Loucy (cell line): ENCODE results near the gene SFSWAP.
"Not testable (repeated sequence)": the region's sequence is repeated elsewhere in the genome, so short reads cannot be mapped to it uniquely, and the experiment has no call there.

ENCODE experiments used
- H2AFZ ChIP-seq: fragments of 200-600 bp; sonication (generic); 2 replicates; pipeline ENCODE4 v1.6.0; 2016; ENCODE audit warnings: antibody characterized with exemption, mild to moderate bottlenecking, low read length, moderate library complexity
- H3F3A ChIP-seq: fragments of 200-600 bp; 2 replicates; pipeline ENCODE4 v1.6.0; 2016; ENCODE audit warnings: antibody characterized with exemption, low read depth, mild to moderate bottlenecking
- H3K27me3 ChIP-seq: fragments of 200-600 bp; sonication (generic); 2 replicates; pipeline ENCODE4 v1.6.1; 2014; ENCODE audit warnings: low read length, mild to moderate bottlenecking; ENCODE audit not compliant: insufficient read depth, poor library complexity, severe bottlenecking
- H3K36me3 ChIP-seq: fragments of 200-600 bp; sonication (generic); 2 replicates; pipeline ENCODE4 v1.6.1; 2016; ENCODE audit warnings: low read length; ENCODE audit not compliant: insufficient read depth
- H3K4me1 ChIP-seq: fragments of 200-600 bp; sonication (generic); 2 replicates; pipeline ENCODE4 v1.5.1; 2014; ENCODE audit warnings: low read length, mild to moderate bottlenecking; ENCODE audit not compliant: insufficient read depth, poor library complexity, severe bottlenecking
- H3K4me2 ChIP-seq: fragments of 200-600 bp; sonication (generic); 2 replicates; pipeline ENCODE4 v1.6.0; 2014; ENCODE audit warnings: antibody characterized with exemption, low read length, low read depth, mild to moderate bottlenecking; ENCODE audit not compliant: poor library complexity, severe bottlenecking
- H3K4me3 ChIP-seq: fragments of 200-600 bp; sonication (generic); 2 replicates; pipeline ENCODE4 v1.5.1; 2014; ENCODE audit warnings: low read length, mild to moderate bottlenecking, mixed read lengths; ENCODE audit not compliant: poor library complexity, severe bottlenecking
- H3K79me2 ChIP-seq: fragments of 200-600 bp; sonication (generic); 2 replicates; pipeline ENCODE4 v1.6.1; 2014; ENCODE audit warnings: low read length; ENCODE audit not compliant: insufficient read depth
- H3K9ac ChIP-seq: fragments of 200-600 bp; sonication (generic); 2 replicates; pipeline ENCODE4 v1.6.0; 2014; ENCODE audit warnings: mild to moderate bottlenecking, low read depth, low read length, moderate library complexity; ENCODE audit not compliant: poor library complexity, severe bottlenecking
- H3K9me2 ChIP-seq: fragments of 200-600 bp; sonication (generic); replicated peaks from 2 replicates; pipeline ENCODE4 v1.6.1; 2016; ENCODE audit warnings: low read depth, low read length, mixed read lengths
- H3K9me3 ChIP-seq: fragments of 200-600 bp; sonication (generic); 2 replicates; pipeline ENCODE4 v1.6.1; 2014; ENCODE audit warnings: mild to moderate bottlenecking, antibody characterized with exemption, low read length, low read depth; ENCODE audit not compliant: insufficient read depth
- H4K20me1 ChIP-seq: fragments of 200-600 bp; sonication (generic); 2 replicates; pipeline ENCODE4 v1.6.0; 2014; ENCODE audit warnings: antibody characterized with exemption, low read length, mild to moderate bottlenecking; ENCODE audit not compliant: insufficient read depth, poor library complexity, severe bottlenecking
- CTCF ChIP-seq: fragments of 200-600 bp; sonication (generic); conservative IDR thresholded peaks from 2 replicates; pipeline ENCODE4 v1.5.1; 2014; ENCODE audit warnings: mild to moderate bottlenecking, antibody characterized with exemption, low read length
- EZH2phosphoT487 ChIP-seq: fragments of 200-600 bp; IDR thresholded peaks from 2 replicates; pipeline ENCODE4 v1.6.1; 2018; ENCODE audit warnings: antibody characterized with exemption, mild to moderate bottlenecking, moderate library complexity, borderline replicate concordance

SFSWAP gene

GRCh38 chr12:131702573-131702877 lies 8.4 kb upstream of the SFSWAP start:
- Histone ChIP-seq H3K9ac (no peak overlapping the region), H3K4me1 (no peaks in the 10 kb centered on the region), H3K9me3 (0 out of 2 replicates have a peak, but pooled peaks cover 6% of the 10 kb centered on the region), H3F3A (no peaks in the 10 kb centered on the region), H2AFZ (no peak overlapping the region), H3K79me2 (no peaks in the 10 kb centered on the region), H3K4me2 (no peak overlapping the region), H3K4me3 (no peak overlapping the region), H4K20me1 (no peaks in the 10 kb centered on the region), H3K27me3 (no peaks in the 10 kb centered on the region), H3K36me3 (no peaks in the 10 kb centered on the region), H3K9me2 (no peaks in the 10 kb centered on the region)
- TF ChIP-seq EZH2phosphoT487 (no peak), CTCF (no peak)

GRCh38 chr12:131703161-131703560 lies 7.7 kb upstream of the SFSWAP start:
- no peak overlapping the region for H2AFZ ChIP-seq
- no peaks in the 10 kb centered on the region for H3F3A ChIP-seq
- no peak overlapping the region for H3K9ac ChIP-seq
- no peak for TF ChIP-seq CTCF
- TF ChIP-seq EZH2phosphoT487: no peak
- H3K9me2 ChIP-seq: no peaks in the 10 kb centered on the region
- H3K4me2 ChIP-seq: no peak overlapping the region
- H3K27me3 ChIP-seq: no peaks in the 10 kb centered on the region
- no peaks in the 10 kb centered on the region for H4K20me1 ChIP-seq
- no peaks in the 10 kb centered on the region for H3K79me2 ChIP-seq
- H3K4me3 ChIP-seq: no peak overlapping the region
- no peaks in the 10 kb centered on the region for H3K36me3 ChIP-seq
- H3K4me1 ChIP-seq: no peaks in the 10 kb centered on the region
- H3K9me3 ChIP-seq: 0 out of 2 replicates have a peak, but pooled peaks cover 6% of the 10 kb centered on the region

GRCh38 chr12:131704509-131704908 lies 6.4 kb upstream of the SFSWAP start:
- TF ChIP-seq CTCF: no peak
- TF ChIP-seq EZH2phosphoT487: no peak
- H3K4me2 ChIP-seq: no peak overlapping the region
- no peaks in the 10 kb centered on the region for H4K20me1 ChIP-seq
- H3K9ac ChIP-seq: no peak overlapping the region
- H3F3A ChIP-seq: no peaks in the 10 kb centered on the region
- H3K79me2 ChIP-seq: no peaks in the 10 kb centered on the region
- H3K36me3 ChIP-seq: no peaks in the 10 kb centered on the region
- no peaks in the 10 kb centered on the region for H3K9me2 ChIP-seq
- 0 out of 2 replicates have a peak, but pooled peaks cover 6% of the 10 kb centered on the region for H3K9me3 ChIP-seq
- H2AFZ ChIP-seq: no peak overlapping the region
- H3K27me3 ChIP-seq: no peaks in the 10 kb centered on the region
- no peaks in the 10 kb centered on the region for H3K4me1 ChIP-seq
- H3K4me3 ChIP-seq: no peak overlapping the region

- H3K9me2 ChIP-seq, H4K20me1 ChIP-seq, H3K4me1 ChIP-seq, H3K4me3 ChIP-seq, H3K27me3 ChIP-seq, H3K4me2 ChIP-seq, H3F3A ChIP-seq, H3K36me3 ChIP-seq, H3K79me2 ChIP-seq, H3K9me3 ChIP-seq, H3K9ac ChIP-seq, H2AFZ ChIP-seq: not testable (repeated sequence)
These were observed 4.2 kb upstream of the SFSWAP start for GRCh38 chr12:131706709-131707108.
